PFSK-1 (cell line): ENCODE results near the gene PTH2.

ENCODE experiments used
- FOXP2 ChIP-seq: optimal IDR thresholded peaks from 2 replicates; pipeline ENCODE3; 2011; ENCODE audit warnings: borderline replicate concordance, control low read depth, inconsistent platforms; ENCODE audit not compliant: insufficient read depth; ENCODE audit errors: extremely low read length, extremely low read depth
- TAF1 ChIP-seq: IDR thresholded peaks from 2 replicates; pipeline ENCODE4 v1.6.1; 2012; ENCODE audit warnings: low read length, control low read depth, borderline replicate concordance; ENCODE audit not compliant: insufficient read depth
- TF ChIP-seq, protein P1 (sequence below), 2 experiments: IDR thresholded peaks; 2 replicates each; pipeline versions ENCODE4 v1.6.1 to v1.8.0; 2011 to 2012; ENCODE audit warnings: low read depth in 2 of 2, low read length in 2 of 2, control low read depth in 1 of 2, inconsistent platforms in 1 of 2, mild to moderate bottlenecking in 1 of 2, moderate library complexity in 1 of 2; ENCODE audit not compliant: insufficient read depth in 1 of 2

DNA sequence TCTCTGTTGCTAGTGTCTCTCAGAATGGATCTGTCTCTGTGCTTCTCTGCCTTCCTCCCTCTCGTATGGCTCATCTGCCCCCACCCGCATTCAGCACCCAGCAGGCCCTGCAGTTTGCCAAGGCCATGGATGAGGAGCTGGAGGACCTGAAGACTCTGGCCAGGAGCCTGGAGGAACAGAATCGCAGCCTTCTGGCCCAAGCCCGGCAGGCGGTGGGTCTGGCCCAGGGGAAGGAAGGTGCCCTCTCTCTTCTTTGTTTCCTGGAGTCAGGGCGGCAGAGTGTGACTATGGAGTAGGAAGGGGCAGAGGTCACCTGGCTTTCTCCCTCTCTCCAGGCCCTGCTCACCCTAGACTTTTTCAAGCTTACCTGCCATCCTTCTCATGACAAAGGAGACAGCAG is 24.3 kb downstream of the PTH2 start:
- TF ChIP-seq TAF1 (no peak), FOXP2 (no peak)
- TF ChIP-seq, protein P1, sequence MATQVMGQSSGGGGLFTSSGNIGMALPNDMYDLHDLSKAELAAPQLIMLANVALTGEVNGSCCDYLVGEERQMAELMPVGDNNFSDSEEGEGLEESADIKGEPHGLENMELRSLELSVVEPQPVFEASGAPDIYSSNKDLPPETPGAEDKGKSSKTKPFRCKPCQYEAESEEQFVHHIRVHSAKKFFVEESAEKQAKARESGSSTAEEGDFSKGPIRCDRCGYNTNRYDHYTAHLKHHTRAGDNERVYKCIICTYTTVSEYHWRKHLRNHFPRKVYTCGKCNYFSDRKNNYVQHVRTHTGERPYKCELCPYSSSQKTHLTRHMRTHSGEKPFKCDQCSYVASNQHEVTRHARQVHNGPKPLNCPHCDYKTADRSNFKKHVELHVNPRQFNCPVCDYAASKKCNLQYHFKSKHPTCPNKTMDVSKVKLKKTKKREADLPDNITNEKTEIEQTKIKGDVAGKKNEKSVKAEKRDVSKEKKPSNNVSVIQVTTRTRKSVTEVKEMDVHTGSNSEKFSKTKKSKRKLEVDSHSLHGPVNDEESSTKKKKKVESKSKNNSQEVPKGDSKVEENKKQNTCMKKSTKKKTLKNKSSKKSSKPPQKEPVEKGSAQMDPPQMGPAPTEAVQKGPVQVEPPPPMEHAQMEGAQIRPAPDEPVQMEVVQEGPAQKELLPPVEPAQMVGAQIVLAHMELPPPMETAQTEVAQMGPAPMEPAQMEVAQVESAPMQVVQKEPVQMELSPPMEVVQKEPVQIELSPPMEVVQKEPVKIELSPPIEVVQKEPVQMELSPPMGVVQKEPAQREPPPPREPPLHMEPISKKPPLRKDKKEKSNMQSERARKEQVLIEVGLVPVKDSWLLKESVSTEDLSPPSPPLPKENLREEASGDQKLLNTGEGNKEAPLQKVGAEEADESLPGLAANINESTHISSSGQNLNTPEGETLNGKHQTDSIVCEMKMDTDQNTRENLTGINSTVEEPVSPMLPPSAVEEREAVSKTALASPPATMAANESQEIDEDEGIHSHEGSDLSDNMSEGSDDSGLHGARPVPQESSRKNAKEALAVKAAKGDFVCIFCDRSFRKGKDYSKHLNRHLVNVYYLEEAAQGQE (IDR thresholded peaks at IDR 0.05; ENCODE audit: insufficient read depth in 1 of 2, low read depth in 2 of 2, low read length in 2 of 2), result no peak
